ENCODE results near the gene WWOX.

DNA sequence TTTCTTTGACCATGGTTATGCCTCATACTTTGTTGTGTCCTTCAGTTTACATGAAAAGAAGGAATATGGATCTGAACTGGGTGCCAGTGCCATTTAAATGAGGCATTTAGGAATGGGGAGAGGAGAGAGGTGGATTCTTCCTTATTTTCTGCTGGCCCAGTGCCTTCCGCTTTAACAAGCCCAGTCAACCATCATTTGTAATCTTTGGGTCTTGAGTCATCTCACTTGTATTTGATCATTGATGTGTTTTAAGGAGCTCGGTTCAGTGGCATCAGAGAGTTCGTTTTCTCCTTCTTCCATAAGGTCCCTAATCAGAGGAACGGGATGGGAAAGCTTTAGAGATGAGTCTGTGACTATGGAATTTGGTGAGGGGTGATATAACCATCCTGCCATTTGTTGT lies 334.9 kb downstream of the WWOX start:
- TF ChIP-seq, protein P1, sequence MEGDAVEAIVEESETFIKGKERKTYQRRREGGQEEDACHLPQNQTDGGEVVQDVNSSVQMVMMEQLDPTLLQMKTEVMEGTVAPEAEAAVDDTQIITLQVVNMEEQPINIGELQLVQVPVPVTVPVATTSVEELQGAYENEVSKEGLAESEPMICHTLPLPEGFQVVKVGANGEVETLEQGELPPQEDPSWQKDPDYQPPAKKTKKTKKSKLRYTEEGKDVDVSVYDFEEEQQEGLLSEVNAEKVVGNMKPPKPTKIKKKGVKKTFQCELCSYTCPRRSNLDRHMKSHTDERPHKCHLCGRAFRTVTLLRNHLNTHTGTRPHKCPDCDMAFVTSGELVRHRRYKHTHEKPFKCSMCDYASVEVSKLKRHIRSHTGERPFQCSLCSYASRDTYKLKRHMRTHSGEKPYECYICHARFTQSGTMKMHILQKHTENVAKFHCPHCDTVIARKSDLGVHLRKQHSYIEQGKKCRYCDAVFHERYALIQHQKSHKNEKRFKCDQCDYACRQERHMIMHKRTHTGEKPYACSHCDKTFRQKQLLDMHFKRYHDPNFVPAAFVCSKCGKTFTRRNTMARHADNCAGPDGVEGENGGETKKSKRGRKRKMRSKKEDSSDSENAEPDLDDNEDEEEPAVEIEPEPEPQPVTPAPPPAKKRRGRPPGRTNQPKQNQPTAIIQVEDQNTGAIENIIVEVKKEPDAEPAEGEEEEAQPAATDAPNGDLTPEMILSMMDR (IDR thresholded peaks at IDR 0.05; ENCODE audit: borderline replicate concordance, extremely low read depth, low read length, poor library complexity, severe bottlenecking) = no peak
- TF ChIP-seq EZH2 (IDR thresholded peaks at IDR 0.05; ENCODE audit: borderline replicate concordance, low read depth, low read length, severe bottlenecking) = no peak
